Activated CD4-positive, alpha-beta memory T cell treated with anti-CD3 and anti-CD28 coated beads for 36 hours (primary cell): ENCODE measurements around the gene RBBP5. TPM values are rescaled to one million over a fixed set of nuclear protein-coding genes. Genes with fewer than 3 reads are reported as not detected.

Experiments
- CTCF ChIA-PET: fragments of 350-600 bp; sonication (Branson Sonifier 250); formaldehyde crosslinking; loops from one replicate; lab custom pipeline; 2021; ENCODE audit warnings: antibody characterized with exemption, inconsistent platforms; lab: Charles Lee
- POLR2A ChIA-PET: fragments of 350-600 bp; sonication (Branson Sonifier 250); formaldehyde crosslinking; loops from one replicate; lab custom pipeline; 2021; ENCODE audit warnings: antibody characterized with exemption; lab: Charles Lee
- DNase-seq: peaks from one replicate; pipeline ENCODE4 v3.0.0-alpha.2; 2020
- H3K27ac Mint-ChIP-seq: one replicate; pipeline ENCODE4 v1.8.0; 2021; ENCODE audit warnings: mixed read lengths
- H3K27me3 Mint-ChIP-seq: one replicate; pipeline ENCODE4 v1.8.0; 2021; ENCODE audit warnings: mixed read lengths
- H3K36me3 Mint-ChIP-seq: one replicate; pipeline ENCODE4 v1.8.0; 2021; ENCODE audit warnings: mixed read lengths
- H3K4me1 Mint-ChIP-seq: one replicate; pipeline ENCODE4 v1.8.0; 2021; ENCODE audit warnings: low read depth, mixed read lengths
- H3K4me3 Mint-ChIP-seq: one replicate; pipeline ENCODE4 v1.8.0; 2021; ENCODE audit warnings: mild to moderate bottlenecking, mixed read lengths
- H3K9me3 Mint-ChIP-seq: one replicate; pipeline ENCODE4 v1.8.0; 2021; ENCODE audit warnings: mixed read lengths
- intact Hi-C: fragments of 100-400 bp; cut with micrococcal nuclease; formaldehyde crosslinking; loops from one replicate; pipeline ENCODE4 v1.15.1; 2023
- total RNA-seq, 2 experiments: library from RNA; stranded (reverse); gene quantifications; one replicate each; pipeline ENCODE4 v1.2.3, GENCODE V29; 2021

Gene RBBP5
- total RNA-seq, 2 experiments from 2014 or later = 23.5 to 25.9 TPM

GRCh38 chr1:205052690-205053089, 69.1 kb downstream of the RBBP5 start:
- intact Hi-C loops = no loop called here
- H3K4me3 Mint-ChIP-seq = no peak overlapping the region
- no peak for DNase-seq
- H3K27ac Mint-ChIP-seq = no peak overlapping the region
- CTCF ChIA-PET = interaction anchor here (1.9 kb wide), 1 partner anchor 9 kb away, joined by 13 read pairs; no protein-coding TSS in a partner anchor
- H3K27me3 Mint-ChIP-seq = peaks cover 3% of the 10 kb centered on the region
- no peaks in the 10 kb centered on the region for H3K36me3 Mint-ChIP-seq
- no peaks in the 10 kb centered on the region for H3K4me1 Mint-ChIP-seq
- no peaks in the 10 kb centered on the region for H3K9me3 Mint-ChIP-seq
- POLR2A ChIA-PET = no interaction called here

GRCh38 chr1:205049479-205049878, 72.3 kb downstream of the RBBP5 start:
- Mint-ChIP-seq H3K4me3 (no peak overlapping the region), H3K36me3 (no peaks in the 10 kb centered on the region), H3K4me1 (no peaks in the 10 kb centered on the region), H3K27ac (no peak overlapping the region), H3K27me3 (peaks cover 18% of the 10 kb centered on the region), H3K9me3 (no peaks in the 10 kb centered on the region)
- DNase-seq = no peak
- POLR2A ChIA-PET = no interaction called here
- intact Hi-C loops = no loop called here
- CTCF ChIA-PET = no interaction called here

GRCh38 chr1:205048382-205048781, 73.4 kb downstream of the RBBP5 start:
- H3K4me1 Mint-ChIP-seq = no peaks in the 10 kb centered on the region
- POLR2A ChIA-PET = no interaction called here
- no peak for DNase-seq
- H3K9me3 Mint-ChIP-seq = no peaks in the 10 kb centered on the region
- intact Hi-C loops = no loop called here
- no peak overlapping the region for H3K27ac Mint-ChIP-seq
- H3K36me3 Mint-ChIP-seq = no peaks in the 10 kb centered on the region
- CTCF ChIA-PET = interaction anchor here (2.7 kb wide), 1 partner anchor 13 kb away, joined by 14 read pairs; no protein-coding TSS in a partner anchor
- no peak overlapping the region for H3K4me3 Mint-ChIP-seq
- H3K27me3 Mint-ChIP-seq = peaks cover 23% of the 10 kb centered on the region

GRCh38 chr1:205047764-205048231, 74.0 kb downstream of the RBBP5 start:
- Mint-ChIP-seq H3K27me3 (peaks cover 23% of the 10 kb centered on the region), H3K4me1 (no peaks in the 10 kb centered on the region), H3K36me3 (no peaks in the 10 kb centered on the region), H3K4me3 (no peak overlapping the region), H3K9me3 (no peaks in the 10 kb centered on the region), H3K27ac (no peak overlapping the region)
- DNase-seq = no peak
- POLR2A ChIA-PET = no interaction called here
- intact Hi-C loops = no loop called here
- CTCF ChIA-PET = interaction anchor here (2.7 kb wide), 1 partner anchor 14 kb away, joined by 14 read pairs; no protein-coding TSS in a partner anchor

- Mint-ChIP-seq H3K27ac (no peak overlapping the region), H3K36me3 (no peaks in the 10 kb centered on the region), H3K4me3 (no peak overlapping the region), H3K4me1 (no peaks in the 10 kb centered on the region), H3K27me3 (peaks cover 32% of the 10 kb centered on the region), H3K9me3 (no peaks in the 10 kb centered on the region)
- intact Hi-C loops = no loop called here
- ChIA-PET POLR2A (no interaction called here), CTCF (interaction anchor here (2.7 kb wide), 1 partner anchor 15 kb away, joined by 14 read pairs; no protein-coding TSS in a partner anchor)
- no peak for DNase-seq
Observed at GRCh38 chr1:205046870-205047269, 74.9 kb downstream of the RBBP5 start.

GRCh38 chr1:205045146-205045545, 76.6 kb downstream of the RBBP5 start:
- intact Hi-C loops = no loop called here
- no peaks in the 10 kb centered on the region for H3K4me1 Mint-ChIP-seq
- H3K36me3 Mint-ChIP-seq = no peaks in the 10 kb centered on the region
- H3K4me3 Mint-ChIP-seq = no peak overlapping the region
- H3K27ac Mint-ChIP-seq = no peak overlapping the region
- ChIA-PET CTCF (no interaction called here), POLR2A (no interaction called here)
- H3K9me3 Mint-ChIP-seq = no peaks in the 10 kb centered on the region
- peaks cover 39% of the 10 kb centered on the region for H3K27me3 Mint-ChIP-seq
- no peak for DNase-seq

- DNase-seq = no peak
- H3K9me3 Mint-ChIP-seq = no peaks in the 10 kb centered on the region
- POLR2A ChIA-PET = no interaction called here
- intact Hi-C loops = no loop called here
- CTCF ChIA-PET = no interaction called here
- no peaks in the 10 kb centered on the region for H3K36me3 Mint-ChIP-seq
- peaks cover 40% of the 10 kb centered on the region for H3K27me3 Mint-ChIP-seq
- no peaks in the 10 kb centered on the region for H3K4me1 Mint-ChIP-seq
- no peak overlapping the region for H3K4me3 Mint-ChIP-seq
- H3K27ac Mint-ChIP-seq = no peak overlapping the region
Observed at GRCh38 chr1:205044741-205045140, 77.0 kb downstream of the RBBP5 start.

- no peak overlapping the region for H3K4me3 Mint-ChIP-seq
- H3K27ac Mint-ChIP-seq = no peak overlapping the region
- no peak for DNase-seq
- H3K27me3 Mint-ChIP-seq = peaks cover 40% of the 10 kb centered on the region
- no peaks in the 10 kb centered on the region for H3K4me1 Mint-ChIP-seq
- intact Hi-C loops = no loop called here
- no peaks in the 10 kb centered on the region for H3K36me3 Mint-ChIP-seq
- POLR2A ChIA-PET = no interaction called here
- no peaks in the 10 kb centered on the region for H3K9me3 Mint-ChIP-seq
- CTCF ChIA-PET = no interaction called here
Observed at GRCh38 chr1:205043866-205044265, 77.9 kb downstream of the RBBP5 start.

- Mint-ChIP-seq H3K27me3 (peaks cover 37% of the 10 kb centered on the region), H3K27ac (no peak within 1 kb of the TSS), H3K36me3 (no peaks in the 10 kb centered on the region), H3K4me3 (no peak within 1 kb of the TSS), H3K4me1 (no peaks in the 10 kb centered on the region), H3K9me3 (no peaks in the 10 kb centered on the region)
- intact Hi-C loops = no loop called here
- POLR2A ChIA-PET = no interaction called here
- CTCF ChIA-PET = interaction anchor here (1.3 kb wide), 1 partner anchor 18 kb away, joined by 5 read pairs; no protein-coding TSS in a partner anchor
- DNase-seq = no peak
Observed at GRCh38 chr1:205042911-205043806, 78.6 kb downstream of the RBBP5 start, which contains the start of gene CNTN2. Gene CNTN2, plus strand, starts transcription at chr1:205043212. Its CDS starts 9,974 bp downstream, at chr1:205053186.

- intact Hi-C loops = no loop called here
- POLR2A ChIA-PET = no interaction called here
- H3K9me3 Mint-ChIP-seq = no peaks in the 10 kb centered on the region
Observed at GRCh38 chr1:205041998-205042910, 79.5 kb downstream of the RBBP5 start.

GRCh38 chr1:205041001-205041715, 80.6 kb downstream of the RBBP5 start:
- H3K9me3 Mint-ChIP-seq = no peaks in the 10 kb centered on the region
- H3K36me3 Mint-ChIP-seq = no peaks in the 10 kb centered on the region
- no peak overlapping the region for H3K27ac Mint-ChIP-seq
- POLR2A ChIA-PET = no interaction called here
- peaks cover 31% of the 10 kb centered on the region for H3K27me3 Mint-ChIP-seq
- H3K4me1 Mint-ChIP-seq = no peaks in the 10 kb centered on the region
- no peak overlapping the region for H3K4me3 Mint-ChIP-seq
- no peak for DNase-seq
- CTCF ChIA-PET = no interaction called here
- intact Hi-C loops = no loop called here

More at GRCh38 chr1:205041998-205042910, 79.5 kb downstream of the RBBP5 start:
- Mint-ChIP-seq H3K36me3 (no peaks in the 10 kb centered on the region), H3K27ac (no peak overlapping the region), H3K27me3 (peaks cover 35% of the 10 kb centered on the region), H3K4me3 (no peak overlapping the region), H3K4me1 (no peaks in the 10 kb centered on the region)
- CTCF ChIA-PET = interaction anchor here (1.3 kb wide), 1 partner anchor 19 kb away, joined by 5 read pairs; no protein-coding TSS in a partner anchor
- no peak for DNase-seq
